Measurements from ENCODE around the gene AFF2. TPM values are rescaled to one million over a fixed set of nuclear protein-coding genes. Genes with fewer than 3 reads are reported as not detected.

AFF2 gene
- total RNA-seq, 3 donors from 2014 or later (not counting 1 experiment from before 2014, with no cell fraction given) = 0.24 to 4.8 (median 0.79) TPM

- intact Hi-C loops (cut with micrococcal nuclease) = no loop called here
- Histone ChIP-seq H3K9me3 (ENCODE audit: control insufficient read depth, insufficient read depth, low read length) (no peaks in the 10 kb centered on the region), H3K27ac (ENCODE audit: low read length) (no peak overlapping the region), H3K4me3 (ENCODE audit: low read length) (no peak overlapping the region), H3K4me1 (ENCODE audit: control insufficient read depth, insufficient read depth, low read length) (no peaks in the 10 kb centered on the region), H3K27me3 (ENCODE audit: control insufficient read depth, insufficient read depth, low read length) (no peaks in the 10 kb centered on the region), H3K36me3 (ENCODE audit: control insufficient read depth, insufficient read depth, low read length) (no peaks in the 10 kb centered on the region)
- H3K9me3 Mint-ChIP-seq = no peaks in the 10 kb centered on the region
- H3K27ac Mint-ChIP-seq = no peak overlapping the region
- H3K36me3 Mint-ChIP-seq = no peaks in the 10 kb centered on the region
- no peak for ATAC-seq
- no CpG with 5 or more reads among the region's 2 CpGs for WGBS (ENCODE audit: insufficient coverage)
- DNase-seq = peak in 1 of 2 donors; percentile 47
- H3K27me3 Mint-ChIP-seq (ENCODE audit: low read depth in 2 of 2) = no peaks in the 10 kb centered on the region
- H3K4me3 Mint-ChIP-seq = no peak overlapping the region
- peak; percentile 72 for TF ChIP-seq CTCF (IDR thresholded peaks at IDR 0.05)
- no peaks in the 10 kb centered on the region for H3K4me1 Mint-ChIP-seq
Observed at GRCh38 chrX:148530464-148531077, 30.2 kb downstream of the AFF2 start.

GRCh38 chrX:148534291-148534690 is 33.9 kb downstream of the AFF2 start:
- Histone ChIP-seq H3K36me3 (ENCODE audit: control insufficient read depth, insufficient read depth, low read length) (no peaks in the 10 kb centered on the region), H3K9me3 (ENCODE audit: control insufficient read depth, insufficient read depth, low read length) (no peaks in the 10 kb centered on the region), H3K4me1 (ENCODE audit: control insufficient read depth, insufficient read depth, low read length) (no peaks in the 10 kb centered on the region), H3K27ac (ENCODE audit: low read length) (no peak overlapping the region), H3K27me3 (ENCODE audit: control insufficient read depth, insufficient read depth, low read length) (no peaks in the 10 kb centered on the region), H3K4me3 (ENCODE audit: low read length) (no peak overlapping the region)
- Mint-ChIP-seq H3K9me3 (no peaks in the 10 kb centered on the region), H3K4me1 (no peaks in the 10 kb centered on the region), H3K4me3 (no peak overlapping the region), H3K36me3 (no peaks in the 10 kb centered on the region), H3K27ac (no peak overlapping the region), H3K27me3 (ENCODE audit: low read depth in 2 of 2) (no peaks in the 10 kb centered on the region)
- intact Hi-C loops (cut with micrococcal nuclease) = no loop called here
- TF ChIP-seq CTCF (IDR thresholded peaks at IDR 0.05) = no peak
- ATAC-seq (no peak), DNase-seq (no peak)
- 89% methylated on average over 1 of the region's 2 CpGs for WGBS (ENCODE audit: insufficient coverage)

GRCh38 chrX:148535639-148536038 is 35.2 kb downstream of the AFF2 start:
- Histone ChIP-seq H3K4me1 (ENCODE audit: control insufficient read depth, insufficient read depth, low read length) (no peaks in the 10 kb centered on the region), H3K27me3 (ENCODE audit: control insufficient read depth, insufficient read depth, low read length) (no peaks in the 10 kb centered on the region), H3K27ac (ENCODE audit: low read length) (no peak overlapping the region), H3K36me3 (ENCODE audit: control insufficient read depth, insufficient read depth, low read length) (no peaks in the 10 kb centered on the region), H3K4me3 (ENCODE audit: low read length) (no peak overlapping the region), H3K9me3 (ENCODE audit: control insufficient read depth, insufficient read depth, low read length) (no peaks in the 10 kb centered on the region)
- no peak for ATAC-seq
- intact Hi-C loops (cut with micrococcal nuclease) = no loop called here
- Mint-ChIP-seq H3K4me1 (no peaks in the 10 kb centered on the region), H3K9me3 (no peaks in the 10 kb centered on the region), H3K27me3 (ENCODE audit: low read depth in 2 of 2) (peaks cover 0 to 6% of the 10 kb centered on the region in 2 donors), H3K36me3 (no peaks in the 10 kb centered on the region), H3K4me3 (no peak overlapping the region), H3K27ac (no peak overlapping the region)
- DNase-seq = no peak
- no peak for TF ChIP-seq CTCF (IDR thresholded peaks at IDR 0.05)
- 81% methylated on average over 4 of the region's 4 CpGs for WGBS (ENCODE audit: insufficient coverage)

GRCh38 chrX:148536961-148537360 is 36.5 kb downstream of the AFF2 start:
- DNase-seq (no peak), ATAC-seq (no peak)
- H3K27ac Mint-ChIP-seq = no peak overlapping the region
- H3K4me3 Mint-ChIP-seq = no peak overlapping the region
- no peaks in the 10 kb centered on the region for H3K4me1 Mint-ChIP-seq
- no peak overlapping the region for H3K27ac ChIP-seq (ENCODE audit: low read length)
- no peaks in the 10 kb centered on the region for H3K36me3 ChIP-seq (ENCODE audit: control insufficient read depth, insufficient read depth, low read length)
- H3K9me3 Mint-ChIP-seq = no peaks in the 10 kb centered on the region
- no peaks in the 10 kb centered on the region for H3K9me3 ChIP-seq (ENCODE audit: control insufficient read depth, insufficient read depth, low read length)
- no peaks in the 10 kb centered on the region for H3K4me1 ChIP-seq (ENCODE audit: control insufficient read depth, insufficient read depth, low read length)
- no peak overlapping the region for H3K4me3 ChIP-seq (ENCODE audit: low read length)
- TF ChIP-seq CTCF (IDR thresholded peaks at IDR 0.05) = no peak
- intact Hi-C loops (cut with micrococcal nuclease) = no loop called here
- peaks cover 0 to 6% of the 10 kb centered on the region in 2 donors for H3K27me3 Mint-ChIP-seq (ENCODE audit: low read depth in 2 of 2)
- no CpG with 5 or more reads among the region's 1 CpG for WGBS (ENCODE audit: insufficient coverage)
- no peaks in the 10 kb centered on the region for H3K36me3 Mint-ChIP-seq
- no peaks in the 10 kb centered on the region for H3K27me3 ChIP-seq (ENCODE audit: control insufficient read depth, insufficient read depth, low read length)
